Measurements from ENCODE around the gene SLC26A2.

The SLC26A2 gene

DNA sequence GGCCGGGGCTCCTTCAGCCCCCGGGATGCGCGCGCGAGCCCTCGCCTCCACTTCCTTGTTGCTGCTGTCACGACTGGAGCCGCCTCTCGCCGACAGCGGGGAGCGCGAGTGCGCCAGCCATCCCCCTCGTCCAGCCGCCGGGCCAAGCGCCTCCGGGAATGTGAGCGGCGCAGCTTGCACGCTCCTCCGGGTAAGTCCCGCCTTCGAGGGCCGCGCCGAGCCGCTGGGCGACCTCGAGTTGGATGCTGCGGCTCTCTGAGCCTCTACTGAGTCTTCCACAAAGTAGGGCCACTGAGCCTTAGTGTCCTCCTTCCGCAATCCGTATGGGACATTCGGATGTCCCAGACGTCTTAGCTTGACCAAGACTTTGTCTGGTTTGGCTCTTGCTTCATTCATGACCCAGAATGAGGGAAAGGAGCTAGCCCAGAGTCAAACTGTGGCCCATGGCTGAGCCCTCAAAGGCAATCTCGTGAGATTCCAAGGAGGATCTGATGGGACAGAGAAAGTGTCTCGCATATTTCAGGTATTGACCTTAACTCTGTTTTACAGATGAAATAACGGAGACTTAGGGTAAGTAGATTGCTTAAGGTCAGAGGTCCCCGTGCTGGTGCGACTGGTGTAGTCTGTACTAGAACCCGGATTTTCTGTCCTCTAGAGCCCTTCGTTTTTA lies 40.6 kb downstream of the SLC26A2 start:
- no peaks in the 10 kb centered on the region for H3K27me3 ChIP-seq (ENCODE audit: control insufficient read depth, insufficient read depth, low read length)
- peak overlapping the region; percentile 70 for H3K4me3 ChIP-seq (ENCODE audit: low read length)
- H3K9me3 ChIP-seq (ENCODE audit: control insufficient read depth, low read length), result no peaks in the 10 kb centered on the region
- H3K4me1 ChIP-seq (ENCODE audit: control insufficient read depth, insufficient read depth, low read length), result peaks cover 23% of the 10 kb centered on the region
- peak overlapping the region; percentile 92 for H3K9ac ChIP-seq (ENCODE audit: low read length)
- no peaks in the 10 kb centered on the region for H3K36me3 ChIP-seq (ENCODE audit: control insufficient read depth, insufficient read depth, low read length)

GRCh38 chr5:150001660-150002486 lies 41.3 kb downstream of the SLC26A2 start:
- H3K4me3 ChIP-seq (ENCODE audit: low read length), result peak overlapping the region; percentile 70
- H3K27me3 ChIP-seq (ENCODE audit: control insufficient read depth, insufficient read depth, low read length), result no peaks in the 10 kb centered on the region
- peaks cover 23% of the 10 kb centered on the region for H3K4me1 ChIP-seq (ENCODE audit: control insufficient read depth, insufficient read depth, low read length)
- no peaks in the 10 kb centered on the region for H3K9me3 ChIP-seq (ENCODE audit: control insufficient read depth, low read length)
- H3K9ac ChIP-seq (ENCODE audit: low read length), result peak overlapping the region; percentile 92
- no peaks in the 10 kb centered on the region for H3K36me3 ChIP-seq (ENCODE audit: control insufficient read depth, insufficient read depth, low read length)

- no peaks in the 10 kb centered on the region for H3K27me3 ChIP-seq (ENCODE audit: control insufficient read depth, insufficient read depth, low read length)
- peaks cover 13% of the 10 kb centered on the region for H3K4me1 ChIP-seq (ENCODE audit: control insufficient read depth, insufficient read depth, low read length)
- no peak overlapping the region for H3K9ac ChIP-seq (ENCODE audit: low read length)
- H3K36me3 ChIP-seq (ENCODE audit: control insufficient read depth, insufficient read depth, low read length), result peaks cover 12% of the 10 kb centered on the region
- no peaks in the 10 kb centered on the region for H3K9me3 ChIP-seq (ENCODE audit: control insufficient read depth, low read length)
- H3K4me3 ChIP-seq (ENCODE audit: low read length), result no peak overlapping the region
These were observed 45.8 kb downstream of the SLC26A2 start for GRCh38 chr5:150006318-150006717.

DNA sequence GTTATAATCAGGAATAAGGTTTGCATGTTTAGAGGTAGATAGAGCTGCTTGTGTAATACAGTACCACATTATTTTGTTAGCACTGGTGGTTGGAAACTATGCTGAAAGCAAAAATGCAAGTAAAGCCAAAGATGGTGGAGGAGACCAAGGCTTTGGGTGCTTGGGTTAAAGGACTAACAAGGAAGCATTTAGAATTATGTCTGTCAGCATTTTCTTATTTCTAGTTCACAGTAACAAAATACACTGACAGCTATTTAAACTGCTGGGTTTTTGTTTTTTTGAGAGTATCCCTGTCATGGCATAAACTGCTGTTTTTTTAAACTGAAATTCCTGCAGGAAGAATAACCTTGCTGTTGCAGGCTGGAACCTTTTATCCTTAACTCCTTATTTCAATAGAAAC lies 46.5 kb downstream of the SLC26A2 start:
- Histone ChIP-seq H3K9me3 (ENCODE audit: control insufficient read depth, low read length) (no peaks in the 10 kb centered on the region), H3K9ac (ENCODE audit: low read length) (no peak overlapping the region), H3K36me3 (ENCODE audit: control insufficient read depth, insufficient read depth, low read length) (peaks cover 13% of the 10 kb centered on the region), H3K27me3 (ENCODE audit: control insufficient read depth, insufficient read depth, low read length) (no peaks in the 10 kb centered on the region), H3K4me1 (ENCODE audit: control insufficient read depth, insufficient read depth, low read length) (peaks cover 6% of the 10 kb centered on the region), H3K4me3 (ENCODE audit: low read length) (no peak overlapping the region)

GRCh38 chr5:150009671-150010387 lies 49.3 kb downstream of the SLC26A2 start:
- no peaks in the 10 kb centered on the region for H3K27me3 ChIP-seq (ENCODE audit: control insufficient read depth, insufficient read depth, low read length)
- no peaks in the 10 kb centered on the region for H3K4me1 ChIP-seq (ENCODE audit: control insufficient read depth, insufficient read depth, low read length)
- peaks cover 20% of the 10 kb centered on the region for H3K36me3 ChIP-seq (ENCODE audit: control insufficient read depth, insufficient read depth, low read length)
- H3K4me3 ChIP-seq (ENCODE audit: low read length), result no peak overlapping the region
- H3K9ac ChIP-seq (ENCODE audit: low read length), result no peak overlapping the region
- no peaks in the 10 kb centered on the region for H3K9me3 ChIP-seq (ENCODE audit: control insufficient read depth, low read length)

GRCh38 chr5:150013931-150014330 lies 53.4 kb downstream of the SLC26A2 start:
- H3K36me3 ChIP-seq (ENCODE audit: control insufficient read depth, insufficient read depth, low read length), result peaks cover 23% of the 10 kb centered on the region
- no peak overlapping the region for H3K9ac ChIP-seq (ENCODE audit: low read length)
- H3K4me3 ChIP-seq (ENCODE audit: low read length), result no peak overlapping the region
- peaks cover 10% of the 10 kb centered on the region for H3K4me1 ChIP-seq (ENCODE audit: control insufficient read depth, insufficient read depth, low read length)
- H3K9me3 ChIP-seq (ENCODE audit: control insufficient read depth, low read length), result no peaks in the 10 kb centered on the region
- no peaks in the 10 kb centered on the region for H3K27me3 ChIP-seq (ENCODE audit: control insufficient read depth, insufficient read depth, low read length)

DNA sequence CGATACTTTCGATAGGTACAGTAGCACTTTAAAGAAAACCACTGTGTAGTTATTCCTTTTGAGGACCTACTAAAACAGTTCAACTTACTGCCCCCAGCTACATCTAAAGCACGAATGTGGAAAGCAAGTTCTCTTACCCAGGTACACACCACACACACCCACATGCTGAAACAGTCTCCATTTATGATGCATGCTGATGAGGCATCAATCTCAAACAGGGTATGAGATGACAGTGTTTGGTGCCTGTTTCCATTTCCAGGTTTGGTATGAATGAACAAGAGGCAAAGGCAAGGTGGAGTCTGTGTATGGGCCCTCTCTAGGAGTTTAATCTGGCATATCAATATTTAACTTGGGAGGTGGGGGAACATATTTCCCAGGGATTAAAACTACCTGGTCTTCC lies 53.9 kb downstream of the SLC26A2 start:
- Histone ChIP-seq H3K36me3 (ENCODE audit: control insufficient read depth, insufficient read depth, low read length) (peaks cover 23% of the 10 kb centered on the region), H3K9ac (ENCODE audit: low read length) (no peak overlapping the region), H3K27me3 (ENCODE audit: control insufficient read depth, insufficient read depth, low read length) (no peaks in the 10 kb centered on the region), H3K4me1 (ENCODE audit: control insufficient read depth, insufficient read depth, low read length) (peaks cover 10% of the 10 kb centered on the region), H3K4me3 (ENCODE audit: low read length) (no peak overlapping the region), H3K9me3 (ENCODE audit: control insufficient read depth, low read length) (no peaks in the 10 kb centered on the region)

DNA sequence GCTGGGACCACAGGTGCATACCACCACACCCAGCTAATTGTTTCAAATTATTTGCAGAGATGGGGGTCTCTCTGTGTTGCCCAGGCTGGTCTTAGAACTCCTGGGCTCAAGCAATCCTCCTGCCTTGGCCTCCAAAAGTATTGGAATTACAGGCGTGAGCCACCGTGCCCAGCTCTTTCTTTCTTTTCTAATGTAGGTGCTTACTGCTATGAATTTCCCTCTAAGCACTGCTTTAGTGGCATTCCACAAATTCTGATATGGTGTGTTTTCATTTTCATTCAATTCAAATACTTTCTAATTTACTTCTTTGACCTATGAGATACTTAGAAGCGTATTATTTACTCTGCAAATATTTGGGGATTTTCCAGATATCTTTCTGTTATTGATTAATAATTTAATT lies 54.9 kb downstream of the SLC26A2 start:
- Histone ChIP-seq H3K36me3 (ENCODE audit: control insufficient read depth, insufficient read depth, low read length) (peaks cover 17% of the 10 kb centered on the region), H3K27me3 (ENCODE audit: control insufficient read depth, insufficient read depth, low read length) (no peaks in the 10 kb centered on the region), H3K4me1 (ENCODE audit: control insufficient read depth, insufficient read depth, low read length) (peaks cover 10% of the 10 kb centered on the region), H3K9me3 (ENCODE audit: control insufficient read depth, low read length) (no peaks in the 10 kb centered on the region), H3K4me3 (ENCODE audit: low read length) (no peak overlapping the region), H3K9ac (ENCODE audit: low read length) (no peak overlapping the region)

GRCh38 chr5:150016537-150016936 lies 56.0 kb downstream of the SLC26A2 start:
- Histone ChIP-seq H3K4me1 (ENCODE audit: control insufficient read depth, insufficient read depth, low read length) (peaks cover 12% of the 10 kb centered on the region), H3K36me3 (ENCODE audit: control insufficient read depth, insufficient read depth, low read length) (peaks cover 11% of the 10 kb centered on the region), H3K9ac (ENCODE audit: low read length) (no peak overlapping the region), H3K4me3 (ENCODE audit: low read length) (no peak overlapping the region), H3K9me3 (ENCODE audit: control insufficient read depth, low read length) (no peaks in the 10 kb centered on the region), H3K27me3 (ENCODE audit: control insufficient read depth, insufficient read depth, low read length) (no peaks in the 10 kb centered on the region)

DNA sequence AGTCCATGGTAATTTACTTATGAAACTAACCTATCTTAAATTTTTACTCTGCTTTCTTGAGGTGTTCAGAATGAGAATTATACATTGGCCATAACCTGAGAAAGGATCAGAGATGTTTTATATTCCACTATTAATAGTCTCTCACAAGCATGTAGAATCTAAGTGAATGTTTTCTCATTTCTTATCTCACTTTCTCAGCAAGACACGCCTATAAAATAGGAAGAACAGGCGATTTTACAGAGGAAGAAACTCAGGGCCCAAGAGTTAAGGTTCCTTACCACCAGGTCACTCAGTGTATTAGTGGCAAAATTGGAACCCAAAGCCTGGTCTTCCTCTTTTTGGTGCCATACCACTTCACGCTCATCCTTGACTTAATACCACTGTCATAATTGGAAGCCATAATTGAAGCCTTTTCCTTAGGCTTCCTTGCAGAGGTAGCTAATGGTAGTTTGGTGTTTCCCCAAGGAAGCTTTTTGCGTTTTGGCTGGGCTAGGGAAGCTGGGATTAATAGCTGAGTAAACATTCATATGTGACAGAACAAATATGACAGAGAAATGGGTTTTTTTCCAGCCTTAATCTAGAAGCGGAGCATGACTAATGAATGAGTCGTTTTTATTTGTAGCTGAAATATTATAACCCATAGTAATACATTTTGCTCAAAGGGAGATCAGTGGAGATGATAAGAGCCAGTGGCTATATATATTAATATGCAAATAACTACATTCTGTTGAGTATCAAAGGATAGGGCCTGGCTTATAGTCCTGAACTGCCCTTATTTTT lies 56.9 kb downstream of the SLC26A2 start:
- Histone ChIP-seq H3K9me3 (ENCODE audit: control insufficient read depth, low read length) (no peaks in the 10 kb centered on the region), H3K4me3 (ENCODE audit: low read length) (no peak overlapping the region), H3K4me1 (ENCODE audit: control insufficient read depth, insufficient read depth, low read length) (peaks cover 17% of the 10 kb centered on the region), H3K27me3 (ENCODE audit: control insufficient read depth, insufficient read depth, low read length) (no peaks in the 10 kb centered on the region), H3K36me3 (ENCODE audit: control insufficient read depth, insufficient read depth, low read length) (peaks cover 7% of the 10 kb centered on the region), H3K9ac (ENCODE audit: low read length) (no peak overlapping the region)

DNA sequence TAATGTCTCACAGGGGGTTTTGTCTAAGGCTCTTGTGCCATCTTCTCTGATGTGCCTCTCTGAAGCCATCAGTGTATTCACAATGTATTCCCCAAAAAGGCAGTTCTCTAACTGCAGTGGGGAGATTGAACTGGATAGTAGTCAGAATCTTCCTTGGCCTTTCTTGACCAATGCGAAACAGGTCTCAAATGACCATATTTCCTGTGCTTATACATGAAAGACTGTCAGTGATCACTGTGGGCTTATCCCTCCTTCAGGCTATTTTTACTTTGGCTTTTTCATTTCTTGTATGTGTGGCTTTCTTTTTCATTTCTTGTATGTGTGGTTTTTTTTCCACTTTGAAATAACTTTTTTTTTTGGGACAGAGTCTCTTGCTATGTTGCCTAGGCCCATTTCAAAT lies 59.7 kb downstream of the SLC26A2 start:
- no peaks in the 10 kb centered on the region for H3K36me3 ChIP-seq (ENCODE audit: control insufficient read depth, insufficient read depth, low read length)
- H3K4me1 ChIP-seq (ENCODE audit: control insufficient read depth, insufficient read depth, low read length), result peaks cover 17% of the 10 kb centered on the region
- H3K9me3 ChIP-seq (ENCODE audit: control insufficient read depth, low read length), result no peaks in the 10 kb centered on the region
- no peaks in the 10 kb centered on the region for H3K27me3 ChIP-seq (ENCODE audit: control insufficient read depth, insufficient read depth, low read length)
- no peak overlapping the region for H3K9ac ChIP-seq (ENCODE audit: low read length)
- no peak overlapping the region for H3K4me3 ChIP-seq (ENCODE audit: low read length)

Measured in mucosa of stomach (tissue), 1 donor.